Measurements from ENCODE around the gene EXOC4.

Gene EXOC4

GRCh38 chr7:134024739-134025138, 771.9 kb downstream of the EXOC4 start:
- Histone ChIP-seq H3K4me3 (ENCODE audit: low read length) (no peak overlapping the region), H2AFZ (ENCODE audit: low read depth, low read length) (no peak overlapping the region), H3K4me1 (ENCODE audit: insufficient read depth, low read length) (no peaks in the 10 kb centered on the region)

GRCh38 chr7:134028853-134029252, 776.0 kb downstream of the EXOC4 start:
- Histone ChIP-seq H3K4me3 (ENCODE audit: low read length) (no peak overlapping the region), H2AFZ (ENCODE audit: low read depth, low read length) (no peak overlapping the region), H3K36me3 (ENCODE audit: insufficient read depth, low read length) (no peaks in the 10 kb centered on the region), H3K27me3 (ENCODE audit: insufficient read depth, low read length) (no peaks in the 10 kb centered on the region), H3K9me3 (ENCODE audit: low read length) (peaks cover 2% of the 10 kb centered on the region), H3K4me1 (ENCODE audit: insufficient read depth, low read length) (no peaks in the 10 kb centered on the region)

More at GRCh38 chr7:134024739-134025138, 771.9 kb downstream of the EXOC4 start:
- Histone ChIP-seq H3K9me3 (ENCODE audit: low read length) (no peaks in the 10 kb centered on the region), H3K36me3 (ENCODE audit: insufficient read depth, low read length) (no peaks in the 10 kb centered on the region), H3K27me3 (ENCODE audit: insufficient read depth, low read length) (no peaks in the 10 kb centered on the region)

DNA sequence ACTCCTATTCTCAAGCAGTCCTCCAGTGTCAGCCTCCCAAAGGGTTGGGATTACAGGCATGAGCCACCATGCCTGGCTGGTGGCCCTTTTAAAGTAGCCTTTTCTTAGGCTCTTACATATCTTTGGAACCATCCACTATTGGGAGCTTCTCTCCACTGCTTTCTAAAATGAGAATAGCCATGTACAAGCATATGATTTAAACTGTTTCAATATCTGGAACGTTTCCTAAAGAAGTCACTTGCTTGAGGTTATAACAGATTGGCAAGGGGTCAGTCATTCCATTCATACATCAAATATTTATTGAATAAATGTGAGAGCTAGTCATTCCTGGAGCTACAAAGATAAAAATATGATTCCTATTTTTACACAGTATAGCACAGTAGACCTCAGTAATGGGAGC, 776.9 kb downstream of the EXOC4 start:
- Histone ChIP-seq H3K36me3 (ENCODE audit: insufficient read depth, low read length) (no peaks in the 10 kb centered on the region), H3K9me3 (ENCODE audit: low read length) (peaks cover 2% of the 10 kb centered on the region), H3K27me3 (ENCODE audit: insufficient read depth, low read length) (no peaks in the 10 kb centered on the region), H3K4me3 (ENCODE audit: low read length) (no peak overlapping the region), H3K4me1 (ENCODE audit: insufficient read depth, low read length) (no peaks in the 10 kb centered on the region), H2AFZ (ENCODE audit: low read depth, low read length) (no peak overlapping the region)

DNA sequence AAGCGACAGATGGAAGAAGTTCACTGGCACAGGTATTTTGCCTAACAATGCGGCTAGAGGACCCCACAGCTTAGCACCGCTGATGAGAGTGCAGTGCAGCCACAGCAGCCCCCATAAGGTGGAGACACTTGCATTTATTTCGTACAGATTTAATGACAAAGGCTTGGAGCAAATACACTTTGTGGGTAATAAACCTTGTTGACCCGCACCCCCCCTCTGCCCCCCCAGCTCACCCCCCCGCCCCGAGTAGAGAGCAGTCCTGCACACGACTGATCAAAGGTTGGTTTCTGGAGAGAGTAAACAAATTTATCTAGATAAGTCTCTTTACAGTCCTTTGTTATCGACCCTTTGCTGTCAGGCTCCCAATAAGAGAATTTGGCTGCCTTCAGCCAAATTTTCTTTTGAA, 777.6 kb downstream of the EXOC4 start:
- no peaks in the 10 kb centered on the region for H3K4me1 ChIP-seq (ENCODE audit: insufficient read depth, low read length)
- H3K4me3 ChIP-seq (ENCODE audit: low read length): no peak overlapping the region
- H3K9me3 ChIP-seq (ENCODE audit: low read length): peaks cover 2% of the 10 kb centered on the region
- H3K27me3 ChIP-seq (ENCODE audit: insufficient read depth, low read length): no peaks in the 10 kb centered on the region
- no peak overlapping the region for H2AFZ ChIP-seq (ENCODE audit: low read depth, low read length)
- H3K36me3 ChIP-seq (ENCODE audit: insufficient read depth, low read length): no peaks in the 10 kb centered on the region

- Histone ChIP-seq H2AFZ (ENCODE audit: low read depth, low read length) (no peak overlapping the region), H3K9me3 (ENCODE audit: low read length) (peaks cover 2% of the 10 kb centered on the region), H3K27me3 (ENCODE audit: insufficient read depth, low read length) (no peaks in the 10 kb centered on the region), H3K36me3 (ENCODE audit: insufficient read depth, low read length) (no peaks in the 10 kb centered on the region), H3K4me3 (ENCODE audit: low read length) (no peak overlapping the region), H3K4me1 (ENCODE audit: insufficient read depth, low read length) (no peaks in the 10 kb centered on the region)
These were observed 779.1 kb downstream of the EXOC4 start for GRCh38 chr7:134031835-134032617.

DNA sequence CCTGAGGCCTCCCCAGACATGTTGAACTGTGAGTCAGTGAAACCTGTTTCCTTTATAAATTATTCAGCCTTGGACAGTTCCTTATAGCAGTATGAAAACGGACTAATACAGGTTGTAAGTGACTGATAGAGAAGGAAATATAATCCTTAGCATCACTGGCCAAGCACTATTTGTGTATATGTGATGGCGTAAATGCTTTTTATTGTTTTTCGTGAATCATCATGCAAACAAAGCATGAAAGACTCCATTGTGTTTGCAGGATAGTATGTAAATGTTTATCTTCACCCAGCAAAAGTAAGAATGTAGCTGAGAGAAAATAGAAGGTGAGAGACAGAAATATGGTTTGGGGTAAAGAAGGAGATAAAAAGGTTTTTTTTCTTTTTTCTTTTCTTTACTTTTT, 781.8 kb downstream of the EXOC4 start:
- no peaks in the 10 kb centered on the region for H3K36me3 ChIP-seq (ENCODE audit: insufficient read depth, low read length)
- H3K27me3 ChIP-seq (ENCODE audit: insufficient read depth, low read length): no peaks in the 10 kb centered on the region
- H3K9me3 ChIP-seq (ENCODE audit: low read length): peaks cover 5% of the 10 kb centered on the region
- no peak overlapping the region for H3K4me3 ChIP-seq (ENCODE audit: low read length)
- H2AFZ ChIP-seq (ENCODE audit: low read depth, low read length): no peak overlapping the region
- H3K4me1 ChIP-seq (ENCODE audit: insufficient read depth, low read length): no peaks in the 10 kb centered on the region

GRCh38 chr7:134037991-134038390, 785.1 kb downstream of the EXOC4 start:
- H3K4me1 ChIP-seq (ENCODE audit: insufficient read depth, low read length): peaks cover 4% of the 10 kb centered on the region
- H2AFZ ChIP-seq (ENCODE audit: low read depth, low read length): no peak overlapping the region
- peaks cover 3% of the 10 kb centered on the region for H3K9me3 ChIP-seq (ENCODE audit: low read length)
- no peaks in the 10 kb centered on the region for H3K36me3 ChIP-seq (ENCODE audit: insufficient read depth, low read length)
- no peaks in the 10 kb centered on the region for H3K27me3 ChIP-seq (ENCODE audit: insufficient read depth, low read length)
- H3K4me3 ChIP-seq (ENCODE audit: low read length): no peak overlapping the region

DNA sequence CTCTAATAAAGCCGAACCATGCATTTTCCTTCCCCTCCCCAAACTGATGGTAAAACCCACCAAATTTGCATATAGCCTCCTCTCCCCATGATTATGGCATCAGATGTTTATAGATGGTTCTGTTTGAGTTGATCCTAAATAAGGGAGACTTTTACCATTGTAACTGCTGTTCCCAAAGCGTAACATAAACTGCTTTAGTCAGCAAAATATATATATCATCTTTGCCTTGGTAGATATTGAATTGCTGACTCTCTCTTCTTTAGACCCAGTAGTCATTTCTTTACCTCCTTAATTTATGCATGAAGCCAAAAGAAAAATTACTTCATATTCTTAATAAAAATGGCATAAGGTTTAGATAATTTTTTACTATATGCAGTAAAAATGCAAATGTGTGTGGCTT, 788.1 kb downstream of the EXOC4 start:
- Histone ChIP-seq H3K9me3 (ENCODE audit: low read length) (peaks cover 3% of the 10 kb centered on the region), H3K27me3 (ENCODE audit: insufficient read depth, low read length) (no peaks in the 10 kb centered on the region), H2AFZ (ENCODE audit: low read depth, low read length) (no peak overlapping the region), H3K4me1 (ENCODE audit: insufficient read depth, low read length) (peaks cover 4% of the 10 kb centered on the region), H3K4me3 (ENCODE audit: low read length) (no peak overlapping the region), H3K36me3 (ENCODE audit: insufficient read depth, low read length) (no peaks in the 10 kb centered on the region)

DNA sequence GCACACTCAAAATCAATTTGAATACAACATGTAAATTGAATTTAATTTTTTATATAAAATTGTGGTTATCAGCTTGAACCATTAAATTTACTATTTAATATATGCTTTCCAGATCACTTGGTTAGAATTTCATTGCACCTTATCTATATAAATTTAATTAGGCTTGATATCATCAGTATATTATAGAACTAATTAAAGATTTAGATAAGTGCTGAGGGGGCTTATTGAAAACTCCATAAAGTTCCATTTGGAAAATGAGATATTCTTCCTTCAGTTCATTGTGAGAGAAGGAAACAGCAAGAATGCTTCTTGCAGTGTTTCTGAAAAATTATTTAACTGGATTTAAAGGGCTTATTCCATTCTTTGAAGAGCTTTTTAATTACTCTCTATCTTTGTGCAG, 788.6 kb downstream of the EXOC4 start:
- Histone ChIP-seq H2AFZ (ENCODE audit: low read depth, low read length) (no peak overlapping the region), H3K27me3 (ENCODE audit: insufficient read depth, low read length) (no peaks in the 10 kb centered on the region), H3K36me3 (ENCODE audit: insufficient read depth, low read length) (no peaks in the 10 kb centered on the region), H3K4me1 (ENCODE audit: insufficient read depth, low read length) (peaks cover 4% of the 10 kb centered on the region), H3K9me3 (ENCODE audit: low read length) (peaks cover 3% of the 10 kb centered on the region), H3K4me3 (ENCODE audit: low read length) (no peak overlapping the region)

GRCh38 chr7:134042307-134042706, 789.4 kb downstream of the EXOC4 start:
- Histone ChIP-seq H3K4me1 (ENCODE audit: insufficient read depth, low read length) (peaks cover 4% of the 10 kb centered on the region), H3K36me3 (ENCODE audit: insufficient read depth, low read length) (no peaks in the 10 kb centered on the region), H2AFZ (ENCODE audit: low read depth, low read length) (no peak overlapping the region), H3K4me3 (ENCODE audit: low read length) (no peak overlapping the region), H3K27me3 (ENCODE audit: insufficient read depth, low read length) (no peaks in the 10 kb centered on the region), H3K9me3 (ENCODE audit: low read length) (peaks cover 3% of the 10 kb centered on the region)

DNA sequence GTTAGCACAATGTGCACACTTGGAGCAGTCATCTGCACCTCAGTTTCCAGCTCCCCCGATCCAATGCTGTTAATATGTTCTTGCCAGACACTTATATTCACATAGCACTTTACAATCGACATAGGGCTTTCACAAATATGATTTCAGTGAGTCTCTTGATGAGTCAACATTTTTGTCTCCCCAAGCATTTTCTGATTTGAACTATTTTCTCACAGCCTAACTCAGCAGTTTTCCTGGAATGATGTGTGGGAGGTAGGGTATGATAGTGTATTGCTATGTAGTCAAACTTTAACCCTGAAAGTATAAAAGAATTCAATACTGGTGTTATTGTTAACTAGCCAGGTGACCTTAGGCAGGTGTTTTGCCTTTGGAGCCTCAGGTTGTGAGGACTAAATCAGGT, 791.8 kb downstream of the EXOC4 start:
- no peaks in the 10 kb centered on the region for H3K27me3 ChIP-seq (ENCODE audit: insufficient read depth, low read length)
- H3K9me3 ChIP-seq (ENCODE audit: low read length): peaks cover 3% of the 10 kb centered on the region
- H3K4me3 ChIP-seq (ENCODE audit: low read length): no peak overlapping the region
- H2AFZ ChIP-seq (ENCODE audit: low read depth, low read length): no peak overlapping the region
- H3K36me3 ChIP-seq (ENCODE audit: insufficient read depth, low read length): no peaks in the 10 kb centered on the region
- peaks cover 4% of the 10 kb centered on the region for H3K4me1 ChIP-seq (ENCODE audit: insufficient read depth, low read length)

DNA sequence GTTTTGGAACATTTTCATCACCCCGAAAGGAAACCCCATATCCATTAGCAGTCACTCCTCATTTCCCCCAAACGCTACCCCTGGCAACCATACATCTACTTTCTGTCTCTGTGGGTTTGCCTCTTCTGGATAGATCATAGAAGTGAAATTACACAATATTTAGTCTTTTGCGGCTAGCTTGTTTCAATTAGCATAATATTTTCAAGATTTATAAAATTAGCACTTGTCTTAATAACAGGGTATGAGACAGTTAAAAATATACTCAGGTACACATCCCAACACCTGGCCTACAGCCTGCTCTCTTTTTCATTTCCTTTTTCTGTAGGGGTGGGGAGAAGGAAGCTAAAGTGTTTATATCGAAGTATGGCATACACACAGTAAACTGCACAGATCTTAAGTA, 792.8 kb downstream of the EXOC4 start:
- Histone ChIP-seq H3K27me3 (ENCODE audit: insufficient read depth, low read length) (no peaks in the 10 kb centered on the region), H3K36me3 (ENCODE audit: insufficient read depth, low read length) (no peaks in the 10 kb centered on the region), H2AFZ (ENCODE audit: low read depth, low read length) (no peak overlapping the region), H3K9me3 (ENCODE audit: low read length) (peaks cover 3% of the 10 kb centered on the region), H3K4me1 (ENCODE audit: insufficient read depth, low read length) (peaks cover 4% of the 10 kb centered on the region), H3K4me3 (ENCODE audit: low read length) (no peak overlapping the region)

DNA sequence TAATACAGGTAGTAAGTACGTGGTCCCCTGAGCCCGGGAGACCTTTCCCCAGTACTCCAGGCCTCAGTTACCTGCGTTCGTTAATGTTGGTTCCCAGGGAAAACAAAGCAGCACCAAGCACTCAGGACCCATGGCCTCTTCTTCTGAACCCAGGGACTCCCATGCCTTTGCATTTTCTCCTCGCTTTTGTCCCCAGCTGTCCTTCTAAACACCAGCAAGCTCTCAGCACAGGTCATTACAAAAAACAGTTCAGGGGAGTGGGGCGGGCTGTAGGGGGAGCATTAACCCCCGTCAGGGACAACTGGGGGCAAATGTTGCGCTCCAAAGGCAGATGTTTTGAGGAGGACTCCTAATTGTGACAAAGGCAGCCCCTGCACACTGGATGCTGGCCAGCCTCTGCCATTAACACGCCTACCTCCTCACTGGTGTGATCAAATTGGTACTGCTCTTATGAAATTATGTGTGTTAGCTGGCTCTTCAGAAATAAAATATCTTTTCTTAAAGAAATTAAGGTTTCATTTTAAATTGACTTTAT, 793.8 kb downstream of the EXOC4 start:
- Histone ChIP-seq H3K9me3 (ENCODE audit: low read length) (peaks cover 3% of the 10 kb centered on the region), H3K36me3 (ENCODE audit: insufficient read depth, low read length) (no peaks in the 10 kb centered on the region), H3K4me1 (ENCODE audit: insufficient read depth, low read length) (peaks cover 4% of the 10 kb centered on the region), H3K27me3 (ENCODE audit: insufficient read depth, low read length) (no peaks in the 10 kb centered on the region), H3K4me3 (ENCODE audit: low read length) (no peak overlapping the region), H2AFZ (ENCODE audit: low read depth, low read length) (no peak overlapping the region)

- Histone ChIP-seq H3K9me3 (ENCODE audit: low read length) (peaks cover 3% of the 10 kb centered on the region), H3K4me3 (ENCODE audit: low read length) (no peak overlapping the region), H3K4me1 (ENCODE audit: insufficient read depth, low read length) (peaks cover 8% of the 10 kb centered on the region), H2AFZ (ENCODE audit: low read depth, low read length) (no peak overlapping the region), H3K36me3 (ENCODE audit: insufficient read depth, low read length) (no peaks in the 10 kb centered on the region), H3K27me3 (ENCODE audit: insufficient read depth, low read length) (no peaks in the 10 kb centered on the region)
These were observed 794.8 kb downstream of the EXOC4 start for GRCh38 chr7:134047675-134048074.
